ENCODE results near the gene FLVCR2. TPM values are rescaled to one million over a fixed set of nuclear protein-coding genes. Genes with fewer than 3 reads are reported as not detected.

Gene FLVCR2
- total and polyA plus RNA-seq, 2 of the 13 experiments (the other 11 are each of a cell fraction or from before 2014, with no cell fraction given), result 9.9 to 10.5 TPM

- TF ChIP-seq ZNF383 (CRISPR knock-in tag; IDR thresholded peaks at IDR 0.05; ENCODE audit: borderline replicate concordance), result no peak
- no peak for TF ChIP-seq DDIT3 (CRISPR knock-in tag; IDR thresholded peaks at IDR 0.05)
- no peak for TF ChIP-seq MXI1 (IDR thresholded peaks at IDR 0.05; ENCODE audit: borderline replicate concordance, low read depth, low read length)
- TF ChIP-seq FOXA1 (IDR thresholded peaks at IDR 0.05), result no peak
- TF ChIP-seq FOXA1 (CRISPR knock-in tag; IDR thresholded peaks at IDR 0.05), result no peak
- TF ChIP-seq ZNF800 (CRISPR knock-in tag; IDR thresholded peaks at IDR 0.05), result no peak
- TF ChIP-seq ZNF556 (CRISPR knock-in tag; IDR thresholded peaks at IDR 0.05; ENCODE audit: borderline replicate concordance), result no peak
- no peak for TF ChIP-seq MBD4 (IDR thresholded peaks at IDR 0.05; ENCODE audit: borderline replicate concordance, low read length)
- TF ChIP-seq EED (CRISPR knock-in tag; IDR thresholded peaks at IDR 0.05), result no peak
- TF ChIP-seq ZNF768 (CRISPR knock-in tag; IDR thresholded peaks at IDR 0.05), result no peak
- no peak for TF ChIP-seq STAT6 (CRISPR knock-in tag; IDR thresholded peaks at IDR 0.05; ENCODE audit: borderline replicate concordance)
- no peak for TF ChIP-seq ZNF547 (CRISPR knock-in tag; IDR thresholded peaks at IDR 0.05)
- no peak for TF ChIP-seq ZNF530 (CRISPR knock-in tag; IDR thresholded peaks at IDR 0.05; ENCODE audit: low read depth)
- TF ChIP-seq XRCC5 (optimal IDR thresholded peaks at IDR 0.05; ENCODE audit: low read length), result no peak
- peak; percentile 61 for TF ChIP-seq ARID5B (CRISPR knock-in tag; IDR thresholded peaks at IDR 0.05)
- no peak for TF ChIP-seq KAT7 (CRISPR knock-in tag; IDR thresholded peaks at IDR 0.05; ENCODE audit: borderline replicate concordance)
- no peak for TF ChIP-seq PBX2 (CRISPR knock-in tag; IDR thresholded peaks at IDR 0.05)
- no peak for TF ChIP-seq HCFC1 (IDR thresholded peaks at IDR 0.05; ENCODE audit: low read depth, low read length)
- TF ChIP-seq ZNF414 (CRISPR knock-in tag; IDR thresholded peaks at IDR 0.05), result 0 out of 2 replicates have a peak, but pooled peaks have one; percentile 19
These were observed 38.6 kb upstream of the FLVCR2 start (continued) for GRCh38 chr14:75539561-75540478.

Measured in HepG2 (cell line).